NCI-H524 treated with DMSO at 0.1 percent for 48 hours (cell line): ENCODE measurements around the gene TRAPPC3L.

Experiments used
- DNase-seq: peaks from one replicate; lab custom pipeline; 2025; lab: John Stamatoyannopoulos, UW

TRAPPC3L gene

GRCh38 chr6:116545651-116546050 lies at the start of gene TRAPPC3L:
TRAPPC3L (minus strand) TSS chr6:116545684; CDS start chr6:116545514, 170 bp downstream.
- DNase-seq, result no peak

GRCh38 chr6:116595247-116595646 lies 49.8 kb upstream of the TRAPPC3L start:
- DNase-seq, result no peak

GRCh38 chr6:116586738-116587137 lies 41.3 kb upstream of the TRAPPC3L start:
- DNase-seq, result no peak

- no peak for DNase-seq
Measured at GRCh38 chr6:116586276-116586675, 40.8 kb upstream of the TRAPPC3L start.

- no peak for DNase-seq
Measured at GRCh38 chr6:116580198-116580597, 34.7 kb upstream of the TRAPPC3L start.

- no peak for DNase-seq
Measured at GRCh38 chr6:116579143-116579542, 33.7 kb upstream of the TRAPPC3L start.

- no peak for DNase-seq
Measured at GRCh38 chr6:116578335-116578734, 32.9 kb upstream of the TRAPPC3L start.

GRCh38 chr6:116577486-116577885 lies 32.0 kb upstream of the TRAPPC3L start:
- DNase-seq, result no peak

- DNase-seq, result no peak
Measured at GRCh38 chr6:116575227-116575626, 29.7 kb upstream of the TRAPPC3L start.

- DNase-seq, result peak; percentile 31
Measured at GRCh38 chr6:116572162-116572561, 26.7 kb upstream of the TRAPPC3L start.

- DNase-seq, result no peak
Measured at GRCh38 chr6:116571683-116572000, 26.2 kb upstream of the TRAPPC3L start.

GRCh38 chr6:116570856-116571682 lies 25.6 kb upstream of the TRAPPC3L start, which contains the start of gene RWDD1:
RWDD1 (plus strand) TSS chr6:116571504; CDS start chr6:116571583, 79 bp downstream.
- DNase-seq, result peak; percentile 86

- no peak for DNase-seq
Measured at GRCh38 chr6:116568821-116569755, 23.6 kb upstream of the TRAPPC3L start.

- no peak for DNase-seq
Measured at GRCh38 chr6:116568111-116568510, 22.6 kb upstream of the TRAPPC3L start.

- DNase-seq, result no peak
Measured at GRCh38 chr6:116564921-116565872, 19.7 kb upstream of the TRAPPC3L start.

GRCh38 chr6:116564311-116564710 lies 18.8 kb upstream of the TRAPPC3L start:
- no peak for DNase-seq

GRCh38 chr6:116563830-116564229 lies 18.3 kb upstream of the TRAPPC3L start:
- DNase-seq, result no peak

- no peak for DNase-seq
Measured at GRCh38 chr6:116562614-116563013, 17.1 kb upstream of the TRAPPC3L start.

- no peak for DNase-seq
Measured at GRCh38 chr6:116562019-116562403, 16.5 kb upstream of the TRAPPC3L start.

- peak; percentile 4 for DNase-seq
Measured at GRCh38 chr6:116561377-116562018, 16.0 kb upstream of the TRAPPC3L start.

GRCh38 chr6:116560130-116560529 lies 14.6 kb upstream of the TRAPPC3L start:
- DNase-seq, result no peak
